GM19043 (cell line): Measurements from ENCODE around the gene TCF7L2.

Source experiments
- ATAC-seq: cut with Tn5 transposase; IDR thresholded peaks from one replicate; pipeline ENCODE4 v1.9.1; 2021; ENCODE audit warnings: low read depth; ENCODE audit not compliant: unreplicated experiment

Gene TCF7L2

DNA sequence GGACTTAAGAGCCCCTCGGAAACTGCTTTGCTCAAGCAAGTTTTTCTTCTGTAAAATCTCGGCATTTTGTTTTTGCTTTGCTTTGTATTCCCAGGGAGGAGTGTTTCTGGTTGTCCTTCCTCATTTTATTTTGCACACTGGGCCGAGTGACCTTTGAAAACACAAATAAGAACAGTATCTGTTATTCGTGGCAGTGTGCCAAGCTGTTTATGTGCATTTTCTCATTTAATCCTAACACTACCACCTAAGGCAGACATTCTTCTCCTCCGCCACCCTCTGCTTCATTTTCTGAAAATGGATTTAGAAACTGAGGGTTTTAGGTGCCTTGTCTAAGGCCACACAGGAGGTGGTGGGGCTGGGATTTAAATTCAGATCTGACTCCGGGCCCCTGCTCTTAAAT lies 218.5 kb downstream of the TCF7L2 start:
- ATAC-seq: no peak

DNA sequence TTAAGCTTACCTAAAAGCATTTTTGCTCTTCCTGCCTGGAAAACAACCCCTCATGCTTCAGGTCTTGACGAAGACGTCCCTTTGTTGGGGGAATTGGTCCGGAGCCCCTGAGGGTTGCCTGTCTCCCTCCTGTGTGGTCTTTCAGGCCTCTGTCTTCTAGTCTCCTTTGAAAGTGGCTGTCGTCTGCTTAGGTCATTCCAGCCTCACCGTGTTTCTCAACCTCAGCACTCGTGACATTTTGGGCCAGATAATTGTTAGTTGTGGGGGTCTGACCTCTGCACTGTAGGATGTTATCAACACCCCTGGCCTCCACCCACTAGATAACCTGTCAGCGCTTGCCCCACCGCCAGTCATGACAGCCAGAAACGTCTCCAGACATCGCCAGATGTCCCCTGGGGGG lies 219.1 kb downstream of the TCF7L2 start:
- ATAC-seq: no peak

DNA sequence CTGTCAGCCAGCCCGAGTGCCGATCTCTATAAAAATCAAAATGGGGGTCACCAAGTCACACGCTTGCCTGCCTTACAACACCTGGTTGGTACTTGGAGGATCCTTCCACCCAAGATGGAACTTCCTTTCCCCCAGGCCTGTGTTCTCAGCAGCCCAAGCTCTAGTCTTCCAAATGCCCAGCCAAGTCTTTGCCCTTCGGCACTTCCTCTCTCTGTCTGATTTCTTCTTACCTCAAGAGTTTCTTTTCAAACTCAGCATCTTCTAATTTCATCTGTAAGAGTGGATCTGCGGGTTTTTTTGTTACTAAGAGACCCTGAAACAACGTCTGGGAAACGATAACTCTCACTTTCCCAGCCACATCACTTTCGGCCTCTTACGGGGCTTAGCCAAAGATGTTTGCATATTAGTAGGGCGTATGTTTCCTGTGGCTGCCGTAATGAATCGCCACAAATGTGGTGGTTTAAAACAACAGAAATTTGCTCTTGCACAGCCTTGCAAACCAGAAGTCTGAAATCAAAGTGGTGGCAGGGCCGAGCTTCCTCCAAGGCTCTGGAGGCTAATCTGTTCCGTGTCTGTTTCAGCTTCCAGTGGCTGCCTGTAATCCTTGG lies 219.9 kb downstream of the TCF7L2 start:
- ATAC-seq: peak; percentile 97

DNA sequence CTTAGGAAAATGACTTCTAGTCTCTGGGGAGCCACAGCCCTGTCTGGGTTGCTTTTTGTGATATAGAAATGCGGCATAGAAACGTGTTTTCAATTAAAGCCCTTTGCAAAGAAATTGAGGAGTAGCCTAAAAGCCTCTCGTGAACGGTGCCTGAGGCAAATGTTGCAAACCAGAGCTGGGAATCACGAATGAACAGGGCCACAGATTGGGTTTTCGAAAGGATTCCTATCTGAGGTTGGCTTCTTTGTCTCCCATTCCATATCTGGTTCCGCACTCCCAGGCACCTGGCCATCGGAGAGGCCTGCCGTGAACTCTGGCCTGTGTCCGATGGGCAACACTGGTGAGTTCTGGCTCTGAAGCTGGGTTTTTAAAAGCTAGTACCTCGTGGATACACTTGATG lies 221.6 kb downstream of the TCF7L2 start:
- no peak for ATAC-seq

DNA sequence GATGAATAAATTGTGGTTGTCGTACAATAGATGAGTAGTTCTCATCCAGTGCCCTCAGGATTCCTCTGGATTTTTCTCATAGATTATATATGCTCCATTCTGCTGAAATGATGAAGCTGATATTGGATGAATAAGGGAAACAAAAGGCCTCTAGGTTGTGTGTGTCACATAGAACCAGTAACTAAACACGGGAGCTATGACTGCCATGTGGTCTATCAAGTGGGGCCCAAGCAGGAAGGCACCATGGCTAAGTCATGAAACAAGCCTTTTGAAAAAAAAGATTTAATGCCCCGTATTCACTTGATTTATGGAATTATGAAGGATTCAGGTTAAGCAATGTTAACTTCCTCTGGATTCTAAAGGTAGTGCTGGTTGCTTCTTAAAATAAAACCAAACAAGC lies 225.1 kb downstream of the TCF7L2 start:
- ATAC-seq: no peak

DNA sequence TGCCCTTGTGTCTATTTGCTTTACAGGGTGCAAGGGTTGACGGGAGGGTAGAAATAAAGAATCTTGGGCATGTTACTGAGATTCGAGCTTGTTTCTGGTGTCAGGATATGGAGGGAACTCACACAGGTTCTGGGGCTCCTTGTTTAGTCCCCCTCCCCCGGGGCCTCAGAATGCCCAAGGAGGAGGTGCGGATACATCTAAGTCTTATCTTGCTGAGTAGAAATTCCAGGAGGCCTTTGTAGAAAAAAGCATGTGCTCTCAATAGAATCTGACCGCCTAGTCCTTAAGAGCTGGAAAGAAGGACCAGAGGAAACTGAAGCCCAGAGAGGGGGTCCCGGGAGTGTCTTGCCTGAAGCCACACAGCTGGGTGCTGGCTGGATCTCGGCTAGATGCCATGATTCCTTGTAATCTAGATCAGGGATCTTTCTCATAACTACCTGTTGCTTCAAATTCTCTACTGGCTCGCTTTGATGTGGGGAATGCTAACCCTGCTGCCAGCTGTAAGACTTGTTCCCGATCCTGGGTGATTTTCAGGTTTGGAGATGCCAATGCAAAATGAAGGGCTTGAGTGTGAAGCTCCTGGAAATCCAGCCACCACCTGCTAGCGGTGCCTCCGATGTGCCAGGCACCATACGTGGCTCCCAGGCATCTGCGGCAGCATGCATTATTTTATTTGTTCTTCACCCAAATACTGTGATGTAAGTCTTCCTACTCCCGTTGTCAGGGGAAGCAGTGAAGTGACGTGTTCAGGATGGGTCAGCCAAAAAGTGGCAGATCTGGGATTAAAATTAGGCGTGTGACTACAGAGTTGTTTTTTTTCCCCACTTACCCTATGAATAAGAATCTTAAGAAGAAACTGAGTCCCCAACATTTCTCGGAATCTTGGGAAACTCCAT lies 226.0 kb downstream of the TCF7L2 start:
- no peak for ATAC-seq

- ATAC-seq: no peak
These were observed 226.7 kb downstream of the TCF7L2 start for GRCh38 chr10:113176652-113177155.

DNA sequence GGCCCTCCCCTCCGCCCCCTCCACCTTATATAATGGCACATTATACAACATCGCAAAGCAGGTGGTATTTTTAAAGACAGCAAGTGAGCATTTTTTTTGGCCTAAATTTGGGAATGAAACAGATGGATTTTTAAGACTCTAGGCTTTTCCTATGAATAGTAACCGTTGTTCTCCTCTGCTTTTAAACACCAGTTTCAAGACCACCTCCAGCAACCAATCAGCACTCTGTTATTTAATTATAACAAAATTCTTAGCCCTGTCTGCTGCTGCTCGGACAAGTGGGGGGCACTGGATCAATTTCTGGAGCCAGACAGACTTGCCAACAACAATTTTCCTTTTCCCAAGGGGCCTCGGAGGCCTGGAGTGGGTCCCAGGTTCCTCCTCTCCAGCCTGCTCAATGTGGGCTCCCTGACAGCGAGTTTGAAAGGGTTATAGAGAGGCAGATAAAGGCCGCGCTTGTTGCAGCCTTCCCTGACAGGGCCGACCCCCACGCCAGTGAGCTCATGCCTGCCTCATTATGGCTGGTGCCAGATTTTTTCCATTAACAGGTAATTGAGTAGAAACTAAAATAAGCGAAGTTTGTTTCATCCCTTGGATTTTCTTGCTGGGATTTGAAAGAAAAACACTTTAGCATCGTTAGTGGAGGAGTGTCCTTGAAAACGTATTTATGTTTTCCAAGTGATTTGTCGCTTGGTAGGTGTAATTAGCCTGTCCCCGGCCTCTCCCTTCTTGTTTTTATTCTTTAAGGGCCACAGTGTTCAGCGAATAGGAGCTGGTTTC lies 227.3 kb downstream of the TCF7L2 start:
- ATAC-seq: no peak

GRCh38 chr10:113177936-113178335 lies 227.9 kb downstream of the TCF7L2 start:
- no peak for ATAC-seq

- ATAC-seq: no peak
These were observed 228.7 kb downstream of the TCF7L2 start for GRCh38 chr10:113178771-113179170.

- ATAC-seq: no peak
These were observed 229.2 kb downstream of the TCF7L2 start for GRCh38 chr10:113179265-113179664.

GRCh38 chr10:113179966-113180365 lies 229.9 kb downstream of the TCF7L2 start:
- no peak for ATAC-seq

- no peak for ATAC-seq
These were observed 230.5 kb downstream of the TCF7L2 start for GRCh38 chr10:113180401-113181154.

GRCh38 chr10:113182154-113182553 lies 232.1 kb downstream of the TCF7L2 start:
- ATAC-seq: no peak

DNA sequence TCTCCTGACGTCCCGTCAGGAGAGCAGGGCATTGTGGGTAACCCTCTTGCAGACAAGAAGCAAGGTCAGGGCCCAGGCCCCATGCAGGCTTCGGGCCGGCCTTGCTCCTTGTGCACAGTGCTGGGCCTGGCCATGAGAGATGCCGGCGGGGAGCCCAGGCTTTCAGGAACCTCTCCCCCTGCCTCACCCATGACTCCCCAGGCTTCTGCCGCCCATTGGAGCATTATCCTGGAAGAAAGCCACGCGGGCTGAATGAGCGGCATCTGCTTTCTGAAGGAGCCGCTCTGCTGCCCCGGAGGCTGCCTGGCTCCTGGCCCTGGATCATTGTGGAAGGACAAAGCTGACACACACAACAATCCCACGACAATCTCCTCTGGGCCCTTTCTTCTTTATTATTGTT lies 233.5 kb downstream of the TCF7L2 start:
- ATAC-seq: no peak

- no peak for ATAC-seq
These were observed 237.2 kb downstream of the TCF7L2 start for GRCh38 chr10:113187063-113187777.

GRCh38 chr10:113199459-113199858 lies 249.4 kb downstream of the TCF7L2 start:
- no peak for ATAC-seq

- ATAC-seq: no peak
These were observed 252.0 kb downstream of the TCF7L2 start for GRCh38 chr10:113202011-113202410.

- no peak for ATAC-seq
These were observed 257.9 kb downstream of the TCF7L2 start for GRCh38 chr10:113207924-113208323.

GRCh38 chr10:113213035-113213434 lies 263.0 kb downstream of the TCF7L2 start:
- ATAC-seq: no peak
